Progenitor cell of endocrine pancreas (in vitro differentiated cells): Measurements from ENCODE around the gene PSAPL1. TPM values are rescaled to one million over a fixed set of nuclear protein-coding genes. Genes with fewer than 3 reads are reported as not detected.

ENCODE experiments used
- DNase-seq: peaks from one replicate; pipeline ENCODE4 v3.0.0; 2021; ENCODE audit warnings: low spot score; ENCODE audit not compliant: unreplicated experiment
- H3K27ac Mint-ChIP-seq: 2 replicates; pipeline ENCODE4 v1.8.0; 2021; ENCODE audit warnings: mild to moderate bottlenecking, moderate library complexity, mixed read lengths
- H3K27me3 Mint-ChIP-seq: 2 replicates; pipeline ENCODE4 v1.8.0; 2021; ENCODE audit warnings: mixed read lengths
- H3K36me3 Mint-ChIP-seq: 2 replicates; pipeline ENCODE4 v1.8.0; 2022; ENCODE audit warnings: mixed read lengths; ENCODE audit not compliant: insufficient read depth
- H3K4me1 Mint-ChIP-seq: 2 replicates; pipeline ENCODE4 v1.8.0; 2021; ENCODE audit warnings: low read depth, mixed read lengths
- H3K4me3 Mint-ChIP-seq: 2 replicates; pipeline ENCODE4 v1.8.0; 2021; ENCODE audit warnings: low read depth, mild to moderate bottlenecking, moderate library complexity, mixed read lengths
- H3K9me3 Mint-ChIP-seq: 2 replicates; pipeline ENCODE4 v1.8.0; 2021; ENCODE audit warnings: low read depth, mixed read lengths
- CTCF ChIP-seq: fragments of 200-600 bp; sonication (generic); IDR thresholded peaks from one replicate; pipeline ENCODE4 v1.5.0; 2021; ENCODE audit warnings: antibody characterized with exemption, mild to moderate bottlenecking; ENCODE audit not compliant: unreplicated experiment
- total RNA-seq: library from RNA; stranded (reverse); gene quantifications from 2 replicates; pipeline ENCODE4 v1.2.1, GENCODE V29; 2021

Gene PSAPL1
- total RNA-seq, 1 donor from 2014 or later, result 0.14 TPM

GRCh38 chr4:7470522-7471128 is 35.9 kb upstream of the PSAPL1 start:
- H3K27me3 Mint-ChIP-seq, result peaks cover 27% of the 10 kb centered on the region
- no peak for TF ChIP-seq CTCF
- DNase-seq, result no peak
- no peak overlapping the region for H3K27ac Mint-ChIP-seq
- H3K36me3 Mint-ChIP-seq, result no peaks in the 10 kb centered on the region
- no peaks in the 10 kb centered on the region for H3K9me3 Mint-ChIP-seq
- H3K4me1 Mint-ChIP-seq, result peaks cover 5% of the 10 kb centered on the region
- no peak overlapping the region for H3K4me3 Mint-ChIP-seq

GRCh38 chr4:7470111-7470510 is 35.4 kb upstream of the PSAPL1 start:
- no peaks in the 10 kb centered on the region for H3K36me3 Mint-ChIP-seq
- no peak overlapping the region for H3K4me3 Mint-ChIP-seq
- peaks cover 5% of the 10 kb centered on the region for H3K4me1 Mint-ChIP-seq
- H3K9me3 Mint-ChIP-seq, result no peaks in the 10 kb centered on the region
- H3K27ac Mint-ChIP-seq, result no peak overlapping the region
- DNase-seq, result no peak
- H3K27me3 Mint-ChIP-seq, result peaks cover 27% of the 10 kb centered on the region
- no peak for TF ChIP-seq CTCF

- Mint-ChIP-seq H3K36me3 (no peaks in the 10 kb centered on the region), H3K4me3 (no peak overlapping the region), H3K4me1 (peaks cover 5% of the 10 kb centered on the region), H3K27me3 (peaks cover 27% of the 10 kb centered on the region), H3K27ac (no peak overlapping the region), H3K9me3 (no peaks in the 10 kb centered on the region)
- DNase-seq, result no peak
- no peak for TF ChIP-seq CTCF
Measured at GRCh38 chr4:7469023-7469422, 34.3 kb upstream of the PSAPL1 start.

GRCh38 chr4:7467471-7467870 is 32.7 kb upstream of the PSAPL1 start:
- Mint-ChIP-seq H3K27me3 (peaks cover 22% of the 10 kb centered on the region), H3K9me3 (no peaks in the 10 kb centered on the region), H3K36me3 (no peaks in the 10 kb centered on the region), H3K27ac (no peak overlapping the region), H3K4me1 (no peaks in the 10 kb centered on the region), H3K4me3 (no peak overlapping the region)
- TF ChIP-seq CTCF, result no peak
- no peak for DNase-seq

GRCh38 chr4:7466904-7467303 is 32.2 kb upstream of the PSAPL1 start:
- H3K9me3 Mint-ChIP-seq, result no peaks in the 10 kb centered on the region
- H3K27ac Mint-ChIP-seq, result no peak overlapping the region
- peaks cover 2% of the 10 kb centered on the region for H3K4me1 Mint-ChIP-seq
- no peak for TF ChIP-seq CTCF
- no peak for DNase-seq
- no peaks in the 10 kb centered on the region for H3K36me3 Mint-ChIP-seq
- H3K4me3 Mint-ChIP-seq, result no peak overlapping the region
- peaks cover 16% of the 10 kb centered on the region for H3K27me3 Mint-ChIP-seq
